Stimulated activated CD4-positive, alpha-beta T cell treated with anti-CD3 and anti-CD28 coated beads, Interleukin-1b, Interleukin-23, amount 100 ng/mL, for 48 hours (primary cell): ENCODE results near the gene SMCO4.

Source experiments
- DNase-seq: peaks from one replicate; pipeline ENCODE4 v3.0.0-alpha.2; 2020

SMCO4 gene

GRCh38 chr11:93526641-93527583 is 16.3 kb downstream of the SMCO4 start:
- no peak for DNase-seq

DNA sequence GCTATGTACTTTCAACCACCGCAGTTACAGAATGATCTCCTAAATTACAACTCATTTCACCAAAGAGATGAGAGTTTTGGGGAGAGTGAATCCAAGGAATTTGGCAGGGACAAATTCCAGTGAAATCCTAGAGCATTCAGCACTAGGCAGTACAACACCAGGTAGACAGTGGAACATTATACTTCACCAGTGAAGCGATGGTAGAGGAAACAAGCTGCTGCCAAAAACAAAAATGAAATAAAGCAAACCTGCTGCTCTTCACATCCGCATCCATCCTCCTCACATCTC is 16.9 kb downstream of the SMCO4 start:
- no peak for DNase-seq

DNA sequence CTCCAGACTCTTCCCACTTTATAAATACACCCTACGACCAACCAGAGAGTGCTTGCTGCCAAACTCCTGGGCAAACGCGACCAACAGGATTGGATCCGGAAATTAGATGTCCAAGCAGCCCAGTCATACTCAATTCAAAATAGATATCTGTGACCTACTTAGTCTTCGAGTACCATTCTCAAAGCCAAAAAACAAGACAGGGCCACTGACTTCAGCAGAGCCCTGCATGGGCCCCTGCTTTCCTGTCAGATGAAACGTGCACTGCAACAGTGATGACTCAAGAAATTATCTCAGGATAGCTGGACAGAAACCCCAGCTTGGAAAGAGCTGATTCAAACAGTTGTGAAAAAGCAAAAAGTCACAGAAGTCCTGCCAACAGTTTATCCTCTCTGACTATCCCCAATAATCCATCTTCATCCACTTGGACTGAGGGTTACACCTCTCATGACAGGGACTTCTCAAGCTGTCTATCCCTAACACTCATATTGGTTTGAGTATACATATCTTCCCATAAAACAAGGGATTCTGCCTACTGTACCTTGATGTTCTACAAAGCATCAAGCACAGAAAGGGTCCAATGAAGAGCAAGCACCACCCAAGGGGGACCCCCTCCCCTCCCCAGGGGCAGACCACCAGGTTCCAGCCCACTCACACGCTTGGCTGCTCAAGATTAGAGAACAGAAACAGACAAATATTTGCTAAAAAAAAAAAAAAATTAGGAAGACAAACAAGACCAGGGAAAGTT is 17.4 kb downstream of the SMCO4 start:
- DNase-seq: no peak

DNA sequence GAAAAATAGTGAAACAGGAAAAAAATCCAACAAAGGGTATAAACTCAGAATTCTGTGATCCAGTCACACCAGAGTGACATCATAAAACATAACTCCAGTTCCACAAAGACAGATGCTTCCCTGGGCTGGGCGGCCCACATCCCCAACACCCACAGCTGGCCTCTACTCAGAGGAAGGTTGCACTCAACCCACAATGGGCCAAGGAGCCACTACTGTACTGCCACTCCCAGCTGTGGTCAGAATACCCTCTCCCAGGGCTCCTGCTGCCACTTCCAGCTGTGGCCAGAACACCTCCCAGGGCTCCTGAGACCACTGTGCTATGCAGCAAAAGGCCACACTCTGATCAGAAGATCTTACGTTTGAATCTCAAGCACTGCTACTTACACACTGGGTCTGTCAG is 18.3 kb downstream of the SMCO4 start:
- DNase-seq: no peak

DNA sequence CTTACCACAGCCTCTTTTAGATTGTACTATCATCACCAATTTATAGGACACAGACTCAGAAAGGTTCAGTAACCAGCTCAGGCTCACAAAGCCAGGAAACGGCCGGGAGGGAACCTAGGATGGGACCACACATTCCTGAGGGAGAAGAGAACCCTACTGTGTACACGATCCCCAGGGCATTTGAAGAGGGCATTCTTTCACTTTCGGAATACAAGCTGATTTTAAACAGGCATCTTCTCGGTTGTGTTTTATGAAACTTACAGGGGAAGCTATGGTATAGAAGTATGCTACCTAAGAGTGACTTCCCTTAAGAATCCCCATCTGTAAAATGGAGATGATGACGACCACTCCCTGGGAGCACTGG is 19.0 kb downstream of the SMCO4 start:
- DNase-seq: no peak

GRCh38 chr11:93520726-93521509 is 22.3 kb downstream of the SMCO4 start:
- DNase-seq: no peak

DNA sequence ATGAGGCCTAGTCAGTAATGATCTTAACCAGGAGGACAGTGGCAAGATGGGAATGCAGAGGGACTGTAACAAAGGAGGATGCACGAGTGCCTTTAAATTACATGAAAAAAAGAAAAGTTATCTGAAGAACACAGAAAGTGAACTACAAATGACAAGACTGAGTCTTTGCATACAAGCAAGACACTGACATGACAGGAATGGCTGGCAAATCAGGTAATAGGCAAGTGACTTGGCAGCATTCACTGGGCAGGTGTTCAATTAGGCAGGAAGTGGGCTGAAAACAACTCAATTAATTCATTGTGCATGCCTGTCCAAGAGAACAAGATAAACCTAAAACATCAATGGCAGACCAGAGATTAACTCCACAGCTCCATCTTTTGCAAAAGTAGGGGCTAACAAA is 24.0 kb downstream of the SMCO4 start:
- no peak for DNase-seq

- no peak for DNase-seq
These were observed 25.1 kb downstream of the SMCO4 start for GRCh38 chr11:93518081-93518480.

GRCh38 chr11:93517611-93518010 is 25.6 kb downstream of the SMCO4 start:
- DNase-seq: no peak

DNA sequence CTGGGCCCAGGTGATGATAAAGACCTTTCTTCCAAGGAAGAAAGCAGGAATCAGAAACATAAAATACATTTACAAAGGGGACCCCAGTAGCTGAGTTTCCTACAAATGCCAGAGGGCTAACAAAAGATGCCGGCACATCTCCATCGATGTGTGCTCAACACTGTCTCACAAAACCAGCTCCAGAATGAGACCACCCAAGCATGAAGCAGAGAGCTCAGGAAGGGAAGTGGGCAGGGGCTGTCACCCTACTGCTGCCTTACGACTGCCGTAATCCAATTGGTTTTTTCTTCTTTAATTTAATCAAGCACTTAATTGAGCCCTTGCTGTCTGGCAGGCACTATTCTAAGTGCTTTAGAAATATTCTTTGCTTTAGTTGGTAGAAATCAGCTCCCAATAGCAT is 26.1 kb downstream of the SMCO4 start:
- no peak for DNase-seq

- no peak for DNase-seq
These were observed 27.7 kb downstream of the SMCO4 start for GRCh38 chr11:93515441-93516025.

DNA sequence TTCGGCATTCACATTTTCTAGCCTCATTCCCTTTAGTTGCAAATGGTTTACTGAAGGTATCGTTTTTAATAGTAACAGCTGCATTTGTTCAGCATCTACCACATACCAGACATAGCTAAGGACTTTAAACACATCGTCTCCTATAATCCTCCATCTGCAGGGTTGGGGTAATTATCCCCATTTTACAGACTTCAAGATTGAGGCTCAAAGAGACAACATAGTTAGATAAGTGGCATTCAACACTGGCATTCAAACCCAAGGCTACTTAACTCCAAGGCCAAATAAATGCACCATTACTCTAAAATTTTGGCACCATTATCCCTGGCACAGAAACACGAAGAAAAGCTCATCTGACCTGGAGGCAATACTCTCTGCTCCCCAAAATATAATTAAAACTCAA is 28.5 kb downstream of the SMCO4 start:
- DNase-seq: no peak

- DNase-seq: no peak
These were observed 29.4 kb downstream of the SMCO4 start for GRCh38 chr11:93513772-93514171.

DNA sequence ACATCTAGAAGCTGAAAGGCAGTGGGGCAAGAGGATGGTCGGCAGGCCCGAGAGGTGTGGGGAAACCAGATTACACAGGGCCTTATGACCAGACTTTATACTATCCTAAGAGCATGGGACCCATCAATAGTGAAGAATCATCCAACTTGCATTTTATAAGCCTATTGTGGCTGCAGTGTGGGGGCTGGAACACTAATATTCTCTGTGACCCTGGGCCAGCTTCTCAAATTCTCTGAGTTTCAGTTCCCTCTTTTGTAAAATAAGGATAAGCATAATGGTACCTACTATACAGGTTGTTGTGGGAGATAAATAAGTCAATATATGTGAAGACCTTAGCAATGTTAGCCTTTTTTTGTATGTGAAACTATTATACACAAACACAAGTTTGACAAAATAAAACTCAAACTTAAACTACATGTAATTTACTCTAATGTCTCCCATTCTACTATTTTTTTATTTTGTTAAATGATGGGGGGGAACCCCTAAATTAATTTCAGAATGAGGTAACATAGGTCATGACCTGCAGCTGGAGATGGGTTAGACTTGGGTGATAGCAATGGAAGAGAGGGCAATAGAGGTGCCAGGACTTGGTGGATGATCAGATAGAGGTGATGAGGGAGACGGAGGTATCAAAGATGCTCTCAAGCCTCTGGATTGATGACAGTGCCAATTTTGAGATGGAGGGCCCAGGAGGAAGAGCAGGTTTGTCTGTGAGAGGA is 30.1 kb downstream of the SMCO4 start:
- no peak for DNase-seq

DNA sequence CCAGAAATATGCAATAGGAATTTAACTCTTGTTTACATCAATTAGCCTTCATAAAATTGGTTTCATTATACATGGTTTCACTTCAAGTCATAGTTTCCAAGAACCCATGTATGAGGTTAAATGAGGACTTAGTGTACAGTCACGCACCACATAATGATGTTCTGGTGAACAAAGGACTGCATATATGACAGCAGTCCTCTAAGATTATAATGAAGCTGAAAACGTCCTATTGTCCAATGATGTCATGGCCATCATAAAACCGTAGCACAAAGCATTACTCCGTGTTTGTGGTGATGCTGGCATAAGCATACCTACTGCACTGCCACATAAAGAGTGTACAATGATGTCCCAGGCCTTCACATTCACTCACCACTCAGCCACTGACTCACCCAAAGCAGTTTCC is 31.1 kb downstream of the SMCO4 start:
- peak; percentile 10 for DNase-seq

- no peak for DNase-seq
These were observed 32.9 kb downstream of the SMCO4 start for GRCh38 chr11:93510196-93510873.

DNA sequence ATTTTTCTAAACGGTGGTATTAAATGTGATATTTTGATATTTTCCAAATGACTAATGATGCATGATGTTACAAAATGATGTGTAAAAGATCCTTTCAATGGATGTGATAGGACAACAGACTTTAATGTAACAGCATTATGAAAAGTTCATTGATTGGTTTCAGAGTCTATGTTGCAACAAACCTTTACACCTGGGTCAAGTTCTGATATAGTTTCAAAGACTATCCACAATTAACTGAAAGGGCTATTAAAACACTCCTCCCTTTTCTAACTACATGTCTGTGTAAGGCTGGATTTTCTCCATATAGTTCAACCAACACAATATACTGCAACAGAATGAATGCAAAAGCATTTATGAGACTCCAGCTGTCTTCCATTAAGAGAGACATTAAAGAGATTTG is 35.7 kb downstream of the SMCO4 start:
- DNase-seq: no peak

DNA sequence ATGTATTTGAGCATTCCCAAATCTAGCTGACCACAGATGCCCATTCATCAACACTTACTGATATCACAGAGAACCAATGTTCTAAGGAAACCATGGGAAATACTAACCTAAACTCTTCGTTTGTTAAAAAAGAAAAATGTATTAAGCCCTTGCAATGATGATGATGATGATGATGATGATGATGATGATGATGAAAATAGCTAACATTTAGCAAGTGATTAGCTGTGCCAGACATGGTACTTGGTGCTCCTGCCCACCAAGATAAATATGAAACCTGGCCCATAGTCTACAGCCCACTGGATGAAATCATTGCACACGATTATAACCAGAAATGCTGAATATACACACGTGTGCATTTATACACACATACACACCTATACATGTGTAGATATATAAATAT is 37.5 kb downstream of the SMCO4 start:
- DNase-seq: no peak

DNA sequence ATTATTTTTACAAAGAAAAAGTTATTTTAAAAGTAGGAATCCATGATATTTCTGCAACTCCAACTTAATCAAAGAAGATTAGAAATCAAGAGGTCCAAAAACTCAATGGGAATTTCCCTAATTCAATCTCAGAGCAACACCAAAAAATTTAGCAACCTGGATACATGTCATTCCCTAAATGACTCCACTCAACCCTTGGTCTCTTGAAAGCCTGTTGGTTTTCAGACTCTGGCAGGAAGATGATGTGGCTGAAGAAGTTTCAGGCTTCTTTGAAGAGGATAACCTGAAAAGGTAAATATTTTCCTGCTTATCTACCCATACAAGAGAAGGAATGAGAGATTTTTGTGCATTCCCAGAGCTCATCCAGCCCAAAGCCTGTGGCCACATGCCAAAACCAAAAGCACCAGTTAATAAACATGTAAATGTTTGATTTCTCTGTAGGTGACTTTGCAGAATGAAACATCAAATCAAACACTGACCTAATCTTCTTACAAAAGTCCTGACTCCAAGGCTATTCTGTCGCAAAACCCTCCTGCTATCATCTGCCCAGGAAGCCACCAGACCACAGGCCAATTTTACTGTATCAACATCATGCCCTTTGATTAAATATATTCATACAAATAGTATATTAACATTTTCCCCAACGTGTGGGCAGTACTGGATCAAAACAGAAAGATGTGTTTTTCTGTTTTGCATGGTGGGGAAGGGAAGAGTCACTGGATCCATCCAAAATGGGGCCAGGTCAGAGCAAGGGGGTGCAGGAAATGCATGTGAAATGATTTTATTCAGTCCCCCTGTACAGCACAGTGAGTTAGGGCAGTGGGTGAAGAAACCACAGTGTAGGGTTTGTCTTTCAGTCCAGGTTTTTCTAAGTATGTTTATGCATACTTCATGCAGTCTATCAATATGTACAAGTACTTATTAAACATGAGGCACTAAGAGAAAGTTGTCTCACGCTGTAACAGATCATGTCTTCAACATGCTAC is 38.8 kb downstream of the SMCO4 start:
- no peak for DNase-seq

GRCh38 chr11:93501856-93502255 is 41.3 kb downstream of the SMCO4 start:
- DNase-seq: no peak

DNA sequence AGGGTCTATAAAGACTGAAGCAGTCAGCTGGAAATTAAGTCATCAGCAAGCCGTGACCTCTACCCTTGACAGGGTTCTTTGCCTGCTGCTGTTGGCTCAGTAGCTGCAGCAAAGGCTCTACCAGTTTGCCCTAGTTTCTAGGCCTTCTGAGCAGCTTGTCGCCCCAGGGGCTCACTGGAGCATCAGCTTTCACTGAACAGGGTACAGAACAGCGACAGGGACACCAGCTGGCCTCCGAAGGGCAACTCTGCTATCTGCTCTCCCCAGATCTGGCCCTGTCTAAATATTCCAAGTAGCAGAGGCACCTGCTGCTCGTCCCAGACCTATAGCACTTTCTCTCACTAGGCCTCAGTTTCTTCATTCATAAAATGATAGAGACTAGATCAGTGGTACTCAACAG is 42.4 kb downstream of the SMCO4 start:
- no peak for DNase-seq
